ENCODE measurements around the gene MORC2.

The MORC2 gene

GRCh38 chr22:30923168-30923900, 45.2 kb downstream of the MORC2 start:
- TF ChIP-seq, protein P1, sequence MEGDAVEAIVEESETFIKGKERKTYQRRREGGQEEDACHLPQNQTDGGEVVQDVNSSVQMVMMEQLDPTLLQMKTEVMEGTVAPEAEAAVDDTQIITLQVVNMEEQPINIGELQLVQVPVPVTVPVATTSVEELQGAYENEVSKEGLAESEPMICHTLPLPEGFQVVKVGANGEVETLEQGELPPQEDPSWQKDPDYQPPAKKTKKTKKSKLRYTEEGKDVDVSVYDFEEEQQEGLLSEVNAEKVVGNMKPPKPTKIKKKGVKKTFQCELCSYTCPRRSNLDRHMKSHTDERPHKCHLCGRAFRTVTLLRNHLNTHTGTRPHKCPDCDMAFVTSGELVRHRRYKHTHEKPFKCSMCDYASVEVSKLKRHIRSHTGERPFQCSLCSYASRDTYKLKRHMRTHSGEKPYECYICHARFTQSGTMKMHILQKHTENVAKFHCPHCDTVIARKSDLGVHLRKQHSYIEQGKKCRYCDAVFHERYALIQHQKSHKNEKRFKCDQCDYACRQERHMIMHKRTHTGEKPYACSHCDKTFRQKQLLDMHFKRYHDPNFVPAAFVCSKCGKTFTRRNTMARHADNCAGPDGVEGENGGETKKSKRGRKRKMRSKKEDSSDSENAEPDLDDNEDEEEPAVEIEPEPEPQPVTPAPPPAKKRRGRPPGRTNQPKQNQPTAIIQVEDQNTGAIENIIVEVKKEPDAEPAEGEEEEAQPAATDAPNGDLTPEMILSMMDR (IDR thresholded peaks at IDR 0.05; ENCODE audit: borderline replicate concordance, insufficient read depth, low read depth, low read length) = no peak
- no peak overlapping the region for H3K4me3 ChIP-seq (ENCODE audit: low read depth, low read length)

GRCh38 chr22:30922151-30922611, 46.4 kb downstream of the MORC2 start:
- peak overlapping the region; percentile 36 for H3K4me3 ChIP-seq (ENCODE audit: low read depth, low read length)
- TF ChIP-seq, protein P1 (IDR thresholded peaks at IDR 0.05; ENCODE audit: borderline replicate concordance, insufficient read depth, low read depth, low read length) = no peak

DNA sequence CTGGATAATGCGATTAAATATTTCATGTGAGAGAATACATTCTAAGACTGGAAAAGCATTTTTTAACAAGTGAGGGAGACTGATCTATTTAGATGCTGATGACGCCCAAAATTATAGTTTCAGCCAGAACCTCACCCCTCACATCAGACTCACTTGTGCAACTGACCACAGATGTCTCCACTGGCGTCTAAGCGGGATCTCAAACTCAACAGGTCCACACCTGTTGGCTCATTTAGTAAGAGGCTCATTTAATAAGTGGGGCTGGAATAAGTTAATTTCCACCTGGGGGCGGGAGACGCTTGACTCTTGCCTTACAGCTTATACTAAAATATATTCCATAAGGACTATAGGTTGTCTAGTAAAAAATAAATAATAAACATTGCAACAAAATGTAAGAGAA, 47.5 kb downstream of the MORC2 start:
- TF ChIP-seq, protein P1 (IDR thresholded peaks at IDR 0.05; ENCODE audit: borderline replicate concordance, insufficient read depth, low read depth, low read length) = no peak
- H3K4me3 ChIP-seq (ENCODE audit: low read depth, low read length) = peak overlapping the region; percentile 36

DNA sequence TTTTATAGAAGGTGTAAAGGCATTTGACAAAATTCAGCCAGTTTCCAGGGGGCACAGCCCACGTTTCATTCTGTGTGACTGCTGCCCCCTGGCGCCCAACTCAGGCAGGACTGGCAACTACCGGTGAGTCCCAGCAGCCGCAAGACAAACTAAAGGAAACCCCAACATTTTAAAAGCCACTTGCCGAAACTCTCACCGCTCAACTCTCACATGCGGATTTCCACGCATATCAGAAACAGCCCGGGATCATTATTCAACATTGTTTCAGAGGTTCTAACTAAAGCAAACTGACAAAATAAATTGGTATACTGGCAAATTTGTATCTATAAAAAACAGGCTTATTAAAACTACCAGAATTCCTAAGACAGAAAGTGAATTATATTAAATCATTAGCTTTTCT, 48.2 kb downstream of the MORC2 start:
- TF ChIP-seq, protein P1 (IDR thresholded peaks at IDR 0.05; ENCODE audit: borderline replicate concordance, insufficient read depth, low read depth, low read length) = peak; percentile 80
- no peak overlapping the region for H3K4me3 ChIP-seq (ENCODE audit: low read depth, low read length)

DNA sequence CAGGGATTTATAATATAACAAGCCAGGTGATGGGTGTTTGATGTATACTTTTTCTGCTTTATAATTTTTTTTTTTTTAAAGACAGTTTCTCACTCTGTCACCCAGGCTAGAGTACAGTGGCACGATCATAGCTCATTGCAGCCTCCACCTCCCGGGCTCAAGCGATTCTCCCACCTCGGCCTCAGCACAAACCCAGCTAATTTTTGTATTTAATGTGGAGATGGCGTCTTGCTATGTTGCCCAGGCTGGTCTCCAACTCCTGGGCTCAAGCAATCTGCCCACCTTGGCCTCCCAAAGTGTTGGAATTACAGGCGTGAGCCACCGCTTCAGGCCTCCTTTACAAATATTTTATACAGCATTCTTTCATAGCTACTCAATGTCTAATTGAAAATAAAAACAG, 48.6 kb downstream of the MORC2 start:
- TF ChIP-seq, protein P1 (IDR thresholded peaks at IDR 0.05; ENCODE audit: borderline replicate concordance, insufficient read depth, low read depth, low read length) = no peak
- H3K4me3 ChIP-seq (ENCODE audit: low read depth, low read length) = no peak overlapping the region

GRCh38 chr22:30918761-30919160, 49.8 kb downstream of the MORC2 start:
- TF ChIP-seq, protein P1 (IDR thresholded peaks at IDR 0.05; ENCODE audit: borderline replicate concordance, insufficient read depth, low read depth, low read length) = no peak
- H3K4me3 ChIP-seq (ENCODE audit: low read depth, low read length) = no peak overlapping the region

DNA sequence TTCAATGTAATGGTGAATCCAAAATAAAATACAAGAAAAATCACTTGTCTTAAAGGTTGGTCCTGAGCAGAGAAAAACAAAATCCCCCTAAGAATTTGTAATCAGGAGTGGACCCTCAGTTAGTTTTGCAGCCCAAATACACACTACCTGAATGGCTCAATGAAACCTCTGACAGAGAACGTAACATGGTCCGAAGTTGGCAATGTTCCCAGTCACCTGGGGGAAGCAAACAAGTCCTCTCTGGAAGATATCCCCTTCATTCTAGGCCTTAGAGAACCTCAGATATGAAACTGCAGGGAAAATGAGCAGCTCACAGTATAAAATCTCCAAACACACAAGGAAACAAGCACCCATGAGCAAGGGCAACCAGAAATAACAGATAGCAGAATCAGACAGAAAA, 58.2 kb downstream of the MORC2 start:
- TF ChIP-seq, protein P1 (IDR thresholded peaks at IDR 0.05; ENCODE audit: borderline replicate concordance, insufficient read depth, low read depth, low read length) = no peak
- H3K4me3 ChIP-seq (ENCODE audit: low read depth, low read length) = no peak overlapping the region
